PC-3 (cell line): ENCODE results near the gene MMP26.

ENCODE experiments used
- CTCF ChIP-seq: fragments of 300-600 bp; sonication (generic); conservative IDR thresholded peaks from 2 replicates; pipeline ENCODE4 v1.5.1; 2017; ENCODE audit warnings: antibody characterized with exemption, low read depth, mild to moderate bottlenecking, low read length
- EZH2 ChIP-seq: fragments of 300-600 bp; sonication (generic); IDR thresholded peaks from one replicate; pipeline ENCODE4 v1.6.1; 2017; ENCODE audit warnings: antibody characterized with exemption, mild to moderate bottlenecking, low read length; ENCODE audit not compliant: unreplicated experiment
- EZH2phosphoT487 ChIP-seq: fragments of 300-600 bp; sonication (generic); IDR thresholded peaks from 2 replicates; pipeline ENCODE4 v1.6.1; 2018; ENCODE audit warnings: mild to moderate bottlenecking, antibody characterized with exemption, low read length, borderline replicate concordance

GRCh38 chr11:4714300-4714699 is 9.7 kb downstream of the MMP26 start:
- TF ChIP-seq EZH2phosphoT487 (no peak), EZH2 (no peak), CTCF (no peak)
